Liver (tissue), 9 donors: ENCODE measurements around the gene SEC31B. TPM values are rescaled to one million over a fixed set of nuclear protein-coding genes. Genes with fewer than 3 reads are reported as not detected.

ENCODE experiments used
- DNase-seq: peaks from one replicate; pipeline ENCODE4 v3.0.0-alpha.2; 2017; ENCODE audit warnings: low spot score
- H3K27ac ChIP-seq, 2 donors: one replicate each; pipeline ENCODE4 v1.7.0; 2013; ENCODE audit warnings: inconsistent platforms in 2 of 2, low read length in 2 of 2, control low read depth in 1 of 2, low read depth in 1 of 2, mild to moderate bottlenecking in 1 of 2
- H3K27me3 ChIP-seq, 4 donors: one replicate each; pipeline versions ENCODE4 v1.6.1 to v1.7.0; 2013; ENCODE audit warnings: low read length in 3 of 4, inconsistent platforms in 1 of 4, mild to moderate bottlenecking in 1 of 4, moderate library complexity in 1 of 4; ENCODE audit not compliant: control insufficient read depth in 4 of 4, insufficient read depth in 4 of 4
- H3K36me3 ChIP-seq, 4 donors: one replicate each; pipeline versions ENCODE4 v1.6.1 to v1.7.0; 2013; ENCODE audit warnings: low read length in 3 of 4, mild to moderate bottlenecking in 3 of 4, low read depth in 1 of 4, moderate library complexity in 1 of 4; ENCODE audit not compliant: control insufficient read depth in 4 of 4, insufficient read depth in 3 of 4
- H3K4me1 ChIP-seq, 4 donors: one replicate each; pipeline versions ENCODE4 v1.6.1 to v1.7.0; 2013; ENCODE audit warnings: low read length in 3 of 4, mild to moderate bottlenecking in 3 of 4, moderate library complexity in 1 of 4; ENCODE audit not compliant: control insufficient read depth in 4 of 4, insufficient read depth in 4 of 4
- H3K4me3 ChIP-seq, 3 donors: one replicate each; pipeline versions ENCODE4 v1.6.1 to v1.7.0; 2013; ENCODE audit warnings: low read length in 3 of 3, control low read depth in 1 of 3, low read depth in 1 of 3, mild to moderate bottlenecking in 1 of 3
- H3K9ac ChIP-seq, 2 donors: one replicate each; pipeline ENCODE4 v1.7.0; 2013; ENCODE audit warnings: low read length in 2 of 2, mild to moderate bottlenecking in 2 of 2, moderate library complexity in 2 of 2, control low read depth in 1 of 2, low read depth in 1 of 2
- H3K9me3 ChIP-seq, 4 donors: one replicate each; pipeline versions ENCODE4 v1.6.1 to v1.7.0; 2013; ENCODE audit warnings: low read length in 3 of 4; ENCODE audit not compliant: control insufficient read depth in 4 of 4
- ATF3 ChIP-seq: IDR thresholded peaks from 2 replicates; pipeline ENCODE4 v1.6.1; 2016; ENCODE audit warnings: antibody characterized with exemption
- CTCF ChIP-seq: fragments of 150-350 bp; IDR thresholded peaks from 2 replicates; pipeline ENCODE4 v1.5.1; 2017; ENCODE audit warnings: improper control_type of control experiment, low read depth, low read length; ENCODE audit not compliant: missing input control
- FOXA1 ChIP-seq: IDR thresholded peaks from 2 replicates; pipeline ENCODE4 v1.6.1; 2016; ENCODE audit warnings: antibody characterized with exemption
- HNF4A ChIP-seq, 2 donors: conservative IDR thresholded peaks; 2 replicates each; pipeline ENCODE4 v1.6.1; 2016; ENCODE audit warnings: antibody characterized with exemption in 2 of 2, mild to moderate bottlenecking in 2 of 2
- MAX ChIP-seq: IDR thresholded peaks from 2 replicates; pipeline ENCODE4 v1.6.1; 2016; ENCODE audit warnings: antibody characterized with exemption
- REST ChIP-seq: IDR thresholded peaks from 2 replicates; pipeline ENCODE4 v1.6.1; 2016; ENCODE audit warnings: antibody characterized with exemption, mild to moderate bottlenecking
- RXRA ChIP-seq, 2 donors: IDR thresholded peaks; 2 replicates each; pipeline ENCODE4 v1.6.1; 2017 to 2018; ENCODE audit warnings: antibody characterized with exemption in 2 of 2, mild to moderate bottlenecking in 1 of 2
- TAF1 ChIP-seq: conservative IDR thresholded peaks from 2 replicates; pipeline ENCODE4 v1.6.1; 2016; ENCODE audit warnings: antibody characterized with exemption, mild to moderate bottlenecking
- YY1 ChIP-seq: IDR thresholded peaks from 2 replicates; pipeline ENCODE4 v1.6.1; 2016; ENCODE audit warnings: antibody characterized with exemption, mild to moderate bottlenecking
- ZBTB33 ChIP-seq: IDR thresholded peaks from 2 replicates; pipeline ENCODE4 v1.6.1; 2016; ENCODE audit warnings: antibody characterized with exemption
- WGBS: extraction: QIAGEN DNeasy Blood & Tissue Kit; methylation state at CpG from one replicate; pipeline ENCODE4 v1.1.7; 2013; 5-methylcytosine and 5-hydroxymethylcytosine counted together
- polyA plus RNA-seq, 2 donors: library from polyadenylated mRNA; stranded (reverse) in 1 of 2; unstranded in 1 of 2; fragments of 200-250 nt in 1 of 2; fragments of >200 nt in 1 of 2; fragmentation: Nextera tagmentation in 1 of 2; extraction: Ambion mirVana in 1 of 2; gene quantifications; one replicate each; pipeline versions ENCODE4 v1.2.1 to v1.2.3, GENCODE V29; 2013 to 2015
- total RNA-seq, 2 donors: library from RNA; depleted of rRNA; stranded (reverse); fragments of >200 nt; gene quantifications; one replicate each; pipeline ENCODE4 v1.2.3, GENCODE V29; 2014
- donor health status: healthy.
- donor health status: healthy.
- donor health status: healthy.
- donor health status: healthy.
- donor health status: healthy.

Gene SEC31B
- 1 to 10 TPM; 1.3 to 5.9 TPM for total RNA-seq
- polyA plus RNA-seq = 1 to 10 TPM; 1.7 to 6.6 TPM

GRCh38 chr10:100519311-100520051 is at the start of gene SEC31B:
TSS of gene SEC31B (minus strand) at chr10:100519861. CDS start at chr10:100516952, 2,909 bp downstream.
- peak within 1 kb of the TSS; percentile 50 to 62 (median 51) for H3K4me3 ChIP-seq
- no peaks in the 10 kb centered on the region for H3K27me3 ChIP-seq
- H3K4me1 ChIP-seq = peaks cover 3 to 29% (median 10%) of the 10 kb centered on the region in 4 donors
- 9% methylated on average over 72 of the region's 72 CpGs for WGBS
- no peak for TF ChIP-seq MAX
- peak in 1 of 2 donors; percentile 9 for TF ChIP-seq HNF4A (conservative IDR thresholded peaks at IDR 0.05)
- peak; percentile 7 for TF ChIP-seq REST
- peak in 1 of 2 donors; percentile 4 for TF ChIP-seq RXRA (IDR thresholded peaks at IDR 0.05)
- TF ChIP-seq ATF3 = no peak
- H3K9ac ChIP-seq = peak within 1 kb of the TSS in 1 of 2 donors; percentile 72
- peak; percentile 54 for DNase-seq
- H3K36me3 ChIP-seq = peaks cover 0 to 11% (median 10%) of the 10 kb centered on the region in 4 donors
- H3K9me3 ChIP-seq = no peaks in the 10 kb centered on the region
- H3K27ac ChIP-seq = peak within 1 kb of the TSS; percentile 71 to 89

GRCh38 chr10:100568912-100569311 is 49.3 kb upstream of the SEC31B start:
- Histone ChIP-seq H3K27me3 (peaks cover 0 to 11% (median 3%) of the 10 kb centered on the region in 4 donors), H3K36me3 (no peaks in the 10 kb centered on the region), H3K9me3 (no peaks in the 10 kb centered on the region), H3K4me3 (no peak overlapping the region), H3K4me1 (no peaks in the 10 kb centered on the region), H3K27ac (no peak overlapping the region), H3K9ac (no peak overlapping the region)
- no peak for TF ChIP-seq FOXA1
- no peak for TF ChIP-seq REST
- no peak for TF ChIP-seq TAF1
- TF ChIP-seq ZBTB33 = no peak
- no peak for TF ChIP-seq YY1
- TF ChIP-seq CTCF = no peak
- 79% methylated on average over 3 of the region's 3 CpGs for WGBS
- DNase-seq = no peak
